ENCODE results near the gene EMC9. TPM values are rescaled to one million over a fixed set of nuclear protein-coding genes. Genes with fewer than 3 reads are reported as not detected.
A peak's percentile ranks its signal among the peaks of the same experiment; 100 is the strongest.

Gene EMC9
- total RNA-seq, 1 donor from 2014 or later, result 14.0 TPM

DNA sequence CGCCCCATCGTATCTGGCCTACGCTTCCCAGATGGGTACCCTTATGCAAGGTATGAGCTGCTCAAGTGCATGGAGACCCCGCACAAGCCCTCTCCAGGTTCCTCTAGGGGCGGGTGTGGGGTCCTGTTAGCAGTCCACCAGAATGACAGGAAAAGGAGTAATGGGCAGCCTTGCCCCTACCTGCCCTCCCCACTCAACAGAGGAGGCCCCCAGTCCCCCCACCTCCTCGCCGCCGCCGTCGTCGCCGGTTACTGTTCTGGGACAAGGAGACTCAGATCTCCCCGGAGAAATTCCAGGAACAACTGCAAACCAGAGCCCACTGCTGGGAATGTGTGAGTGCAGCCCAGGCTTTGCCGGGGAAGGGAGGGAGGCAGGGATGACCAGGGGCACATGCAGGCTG is 36.5 kb upstream of the EMC9 start:
- no peak overlapping the region for H3K4me3 Mint-ChIP-seq
- no peaks in the 10 kb centered on the region for H3K36me3 ChIP-seq

DNA sequence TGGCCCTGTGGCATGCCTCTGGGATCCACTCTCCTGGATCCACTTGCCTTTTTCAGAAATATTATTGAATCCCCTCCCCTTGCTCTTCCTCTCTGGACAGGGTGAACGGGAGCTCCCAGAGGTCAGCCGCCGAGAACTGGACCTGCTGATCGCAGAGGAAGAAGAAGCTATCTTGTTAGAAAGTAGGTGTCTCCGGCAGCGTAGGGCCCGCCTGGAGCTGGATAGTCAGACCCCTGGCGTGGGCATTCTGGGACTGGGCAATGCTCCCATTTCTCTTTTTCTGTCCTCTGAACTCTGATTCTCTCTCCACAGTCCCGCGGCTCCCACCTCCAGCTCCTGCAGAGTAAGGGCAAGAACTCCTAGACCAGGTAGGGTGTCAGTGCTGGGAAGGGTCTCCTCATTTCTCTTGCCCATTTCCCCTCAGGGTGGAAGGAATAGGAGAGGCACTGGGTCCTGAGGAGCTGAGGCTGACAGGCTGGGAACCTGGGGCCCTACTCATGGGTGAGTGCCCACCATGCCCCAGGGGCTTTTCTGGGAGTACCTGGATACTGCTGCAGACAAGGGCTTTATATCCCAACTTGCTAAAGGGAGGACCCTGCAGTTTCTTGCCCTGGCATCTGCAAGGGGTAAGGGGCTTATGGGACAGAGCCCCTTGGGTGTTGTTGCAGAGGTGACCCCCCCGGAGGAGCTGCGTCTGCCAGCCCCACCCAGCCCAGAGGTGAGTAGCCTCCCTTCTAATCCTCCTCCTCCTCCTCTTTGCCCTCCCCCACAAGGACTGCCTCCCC is 35.8 kb upstream of the EMC9 start:
- H3K27ac Mint-ChIP-seq, result peak overlapping the region; percentile 37

More for the DNA sequence above, 36.5 kb upstream of the EMC9 start:
- Mint-ChIP-seq H3K27me3 (ENCODE audit: insufficient read depth, low read depth) (no peaks in the 10 kb centered on the region), H3K36me3 (peaks cover 15% of the 10 kb centered on the region), H3K27ac (no peak overlapping the region), H3K4me1 (peaks cover 3% of the 10 kb centered on the region), H3K9me3 (peaks cover 2% of the 10 kb centered on the region)
- H3K27ac ChIP-seq, result no peak overlapping the region
- no peak for DNase-seq (ENCODE audit: low spot score)
- peaks cover 7% of the 10 kb centered on the region for H3K79me2 ChIP-seq (ENCODE audit: low read depth)
- no peak overlapping the region for H2AFZ ChIP-seq (replicated peaks)
- peaks cover 7% of the 10 kb centered on the region for H3F3A ChIP-seq (ENCODE audit: low read depth)
- H3K27me3 ChIP-seq, result no peaks in the 10 kb centered on the region
- peaks cover 21% of the 10 kb centered on the region for H4K20me1 ChIP-seq (ENCODE audit: low read depth)
- H3K4me2 ChIP-seq, result no peak overlapping the region
- no peak overlapping the region for H3K9ac ChIP-seq
- no peak overlapping the region for H3K4me3 ChIP-seq
- peaks cover 4% of the 10 kb centered on the region for H3K4me1 ChIP-seq
- H3K9me3 ChIP-seq (ENCODE audit: low read depth), result no peaks in the 10 kb centered on the region
- TF ChIP-seq EZH2phosphoT487 (IDR thresholded peaks at IDR 0.05), result no peak
- TF ChIP-seq CTCF (IDR thresholded peaks at IDR 0.05), result no peak
- no peak for TF ChIP-seq EZH2 (IDR thresholded peaks at IDR 0.05)

GRCh38 chr14:24176599-24176998 is 35.2 kb upstream of the EMC9 start:
- Mint-ChIP-seq H3K27ac (no peak overlapping the region), H3K9me3 (peaks cover 3% of the 10 kb centered on the region), H3K36me3 (peaks cover 11% of the 10 kb centered on the region), H3K27me3 (ENCODE audit: insufficient read depth, low read depth) (peaks cover 2% of the 10 kb centered on the region), H3K4me3 (no peak overlapping the region), H3K4me1 (peaks cover 5% of the 10 kb centered on the region)
- no peak overlapping the region for H3K4me2 ChIP-seq
- DNase-seq (ENCODE audit: low spot score), result no peak
- H3K36me3 ChIP-seq, result no peaks in the 10 kb centered on the region
- peaks cover 22% of the 10 kb centered on the region for H4K20me1 ChIP-seq (ENCODE audit: low read depth)
- no peak for TF ChIP-seq EZH2phosphoT487 (IDR thresholded peaks at IDR 0.05)
- no peak for TF ChIP-seq EZH2 (IDR thresholded peaks at IDR 0.05)
- no peak for TF ChIP-seq CTCF (IDR thresholded peaks at IDR 0.05)
- no peak overlapping the region for H2AFZ ChIP-seq (replicated peaks)
- H3K9me3 ChIP-seq (ENCODE audit: low read depth), result no peaks in the 10 kb centered on the region
- H3K79me2 ChIP-seq (ENCODE audit: low read depth), result peaks cover 16% of the 10 kb centered on the region
- H3F3A ChIP-seq (ENCODE audit: low read depth), result peaks cover 11% of the 10 kb centered on the region
- H3K27me3 ChIP-seq, result no peaks in the 10 kb centered on the region
- peak overlapping the region; percentile 13 for H3K9ac ChIP-seq
- H3K4me3 ChIP-seq, result no peak overlapping the region
- H3K27ac ChIP-seq, result no peak overlapping the region
- peaks cover 5% of the 10 kb centered on the region for H3K4me1 ChIP-seq

More for the DNA sequence above, 35.8 kb upstream of the EMC9 start:
- Mint-ChIP-seq H3K27me3 (ENCODE audit: insufficient read depth, low read depth) (no peaks in the 10 kb centered on the region), H3K36me3 (peaks cover 11% of the 10 kb centered on the region), H3K4me3 (no peak overlapping the region), H3K4me1 (peaks cover 4% of the 10 kb centered on the region), H3K9me3 (peaks cover 3% of the 10 kb centered on the region)
- Histone ChIP-seq H2AFZ (replicated peaks) (no peak overlapping the region), H3K36me3 (no peaks in the 10 kb centered on the region), H3F3A (ENCODE audit: low read depth) (peaks cover 10% of the 10 kb centered on the region), H3K4me2 (no peak overlapping the region), H3K79me2 (ENCODE audit: low read depth) (peaks cover 13% of the 10 kb centered on the region), H3K4me3 (no peak overlapping the region), H3K27me3 (no peaks in the 10 kb centered on the region), H3K27ac (no peak overlapping the region), H3K9me3 (ENCODE audit: low read depth) (no peaks in the 10 kb centered on the region), H3K9ac (peak overlapping the region; percentile 13), H4K20me1 (ENCODE audit: low read depth) (peaks cover 22% of the 10 kb centered on the region), H3K4me1 (peaks cover 5% of the 10 kb centered on the region)
- no peak for DNase-seq (ENCODE audit: low spot score)
- TF ChIP-seq EZH2 (IDR thresholded peaks at IDR 0.05) (no peak), EZH2phosphoT487 (IDR thresholded peaks at IDR 0.05) (no peak), CTCF (IDR thresholded peaks at IDR 0.05) (no peak)
